ENCODE results near the gene PLCB1.

PLCB1 gene

DNA sequence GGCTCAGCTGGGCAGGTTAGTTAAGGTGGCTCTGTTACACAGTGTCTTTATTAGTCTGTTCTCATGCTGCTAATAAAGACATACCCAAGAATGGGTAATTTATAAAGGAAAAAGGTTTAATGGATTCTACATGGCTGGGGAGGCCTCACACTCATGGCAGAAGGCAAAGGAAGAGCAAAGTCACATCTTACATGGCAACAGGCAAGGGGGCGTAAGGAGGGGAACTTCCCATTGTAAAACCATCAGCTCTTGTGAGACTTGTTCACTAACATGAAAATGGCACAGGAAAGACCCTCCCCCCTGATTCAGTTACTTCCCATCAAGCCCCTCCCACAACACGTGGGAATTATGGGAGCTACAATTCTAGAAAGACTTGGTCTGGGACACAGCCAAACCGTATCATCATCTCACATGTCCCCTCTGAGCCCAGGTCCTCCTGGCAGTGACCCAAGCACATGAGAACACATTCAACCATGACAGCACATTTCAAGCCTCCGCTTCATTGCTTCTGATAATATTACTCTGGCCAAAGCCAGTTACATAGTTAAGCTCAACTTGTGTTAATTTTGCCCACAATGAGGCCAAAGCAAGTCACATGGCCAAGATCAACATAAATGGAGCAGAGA lies 383.9 kb downstream of the PLCB1 start:
- DNase-seq: no peak

DNA sequence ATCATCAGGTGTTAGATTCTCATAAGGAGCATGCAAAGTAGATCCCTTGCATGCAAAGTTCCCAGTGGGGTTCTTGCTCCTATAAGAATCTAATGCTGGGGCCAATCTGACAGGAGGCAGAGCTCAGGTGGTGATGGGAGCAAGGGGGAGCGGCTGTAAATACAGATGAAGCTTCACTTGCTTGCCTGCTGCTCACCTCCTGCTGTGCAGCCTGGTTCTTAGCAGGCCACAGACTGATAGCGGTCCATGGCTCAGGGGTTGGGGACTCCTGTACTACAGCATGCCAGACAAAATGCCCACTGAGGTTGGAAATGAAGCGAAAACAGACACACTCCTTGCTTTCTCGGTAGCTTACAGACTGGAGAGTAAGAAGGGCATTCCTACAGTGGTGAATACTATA lies 386.8 kb downstream of the PLCB1 start:
- DNase-seq: no peak

DNA sequence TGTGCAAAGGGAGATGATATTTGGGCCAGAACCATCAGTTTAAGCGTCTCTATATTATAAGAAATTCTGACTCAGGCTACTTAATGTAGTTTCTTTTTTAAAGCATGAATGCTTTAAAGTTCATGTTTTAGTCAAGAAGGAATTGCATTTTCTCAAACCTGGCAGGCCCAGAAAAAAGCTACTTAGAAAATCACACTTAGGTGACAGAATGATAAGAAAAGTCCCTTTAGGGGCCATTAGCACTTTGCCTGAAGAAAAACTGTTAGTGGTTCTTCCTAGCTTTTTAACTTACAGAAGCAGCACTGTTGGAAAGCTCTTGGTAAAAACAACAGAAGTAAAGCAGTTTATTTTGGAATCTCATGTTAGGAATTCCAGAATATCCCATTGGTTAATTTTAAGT lies 387.8 kb downstream of the PLCB1 start:
- DNase-seq: no peak

DNA sequence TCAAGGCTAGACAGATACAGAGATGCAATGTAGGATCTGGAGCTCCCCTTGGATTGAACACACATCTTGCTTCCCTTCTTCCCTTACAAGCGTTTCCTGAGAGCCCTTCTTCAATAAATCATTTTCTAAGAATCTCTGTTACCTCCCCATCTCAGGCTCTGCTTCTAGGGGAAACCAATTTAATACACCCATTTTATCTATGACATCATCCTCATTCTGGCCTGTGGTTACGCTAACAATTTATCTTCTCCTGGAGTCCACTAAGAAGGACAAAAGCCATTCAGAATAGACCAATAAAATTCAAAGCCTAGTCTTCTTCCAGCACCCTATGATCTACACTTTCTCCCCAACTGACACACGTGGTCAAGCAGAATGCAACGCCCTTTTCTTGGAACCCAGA lies 390.1 kb downstream of the PLCB1 start:
- no peak for DNase-seq

DNA sequence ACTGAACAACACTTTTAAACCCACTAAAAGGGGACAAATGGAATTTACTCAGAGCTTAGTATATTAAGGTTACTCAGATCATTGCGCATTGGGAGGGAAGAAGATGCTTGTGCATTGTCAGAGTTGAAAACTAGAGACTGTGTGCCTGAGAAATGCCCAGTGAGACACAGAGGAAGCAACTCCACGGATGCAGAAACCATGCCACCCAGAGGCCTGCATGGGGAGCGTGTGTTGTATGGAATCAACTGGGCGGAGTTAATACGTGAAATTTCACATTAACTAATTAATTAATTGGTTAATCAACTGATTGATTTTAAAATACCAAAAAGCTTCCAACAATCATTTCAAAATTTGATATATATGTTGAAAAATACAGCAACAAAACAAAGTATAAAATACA lies 391.6 kb downstream of the PLCB1 start:
- DNase-seq: no peak

DNA sequence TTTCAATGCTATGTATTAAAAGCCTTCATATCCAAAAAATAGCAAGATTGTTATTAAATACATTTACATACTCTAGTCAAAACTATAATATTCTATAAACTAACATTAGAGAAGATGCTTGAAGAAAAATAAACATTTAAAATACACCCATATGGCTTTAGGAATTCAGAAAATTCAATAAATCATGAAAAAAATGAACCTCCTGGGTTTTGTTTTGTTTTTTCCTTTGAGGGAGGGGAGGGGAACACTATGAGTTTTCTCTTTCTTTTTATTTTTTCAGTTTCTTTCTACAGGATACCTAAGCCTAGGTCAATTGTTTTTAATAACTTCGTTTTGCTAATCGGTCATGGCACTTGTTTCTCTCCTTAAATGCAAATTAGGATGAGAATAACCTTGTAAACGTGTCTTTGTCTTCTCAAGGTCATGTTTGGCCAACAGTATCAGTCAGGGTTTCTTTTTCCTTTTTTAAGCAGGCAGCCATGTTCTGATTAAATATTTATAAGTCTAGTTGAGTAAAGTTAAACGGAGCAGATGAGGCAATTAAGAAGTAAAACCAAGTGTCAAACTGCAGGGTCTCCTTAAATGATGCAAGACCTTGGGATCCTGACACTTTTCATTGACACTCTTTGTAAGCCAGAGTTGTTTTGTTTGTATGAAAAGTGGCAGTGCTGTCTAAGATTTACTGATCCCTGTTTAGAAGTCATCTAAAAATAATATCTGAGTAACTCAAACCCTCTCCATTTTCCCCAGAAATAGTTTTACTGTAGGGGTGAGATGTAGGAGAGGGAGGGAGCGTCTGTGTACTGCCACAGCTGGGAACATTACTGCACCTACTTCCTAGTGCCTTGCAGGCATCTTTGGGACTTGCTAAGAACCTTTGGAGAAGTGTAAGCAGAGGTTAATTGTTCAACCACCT lies 392.3 kb downstream of the PLCB1 start:
- DNase-seq: no peak

DNA sequence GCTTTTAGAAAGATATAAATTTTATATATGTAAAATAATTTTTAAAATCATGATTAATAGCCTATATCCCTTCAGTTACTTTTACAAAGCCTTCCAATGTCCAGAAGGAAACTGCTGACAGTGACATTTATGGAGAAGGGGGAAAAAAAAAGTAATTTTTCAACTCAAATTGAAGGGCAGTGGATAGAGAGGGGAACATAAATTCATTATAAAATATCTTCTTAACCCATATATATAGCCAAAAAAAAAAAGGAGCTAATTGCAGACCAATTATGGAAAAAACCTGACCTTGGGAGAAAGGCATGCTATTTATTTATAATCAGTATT lies 392.9 kb downstream of the PLCB1 start:
- DNase-seq: no peak

DNA sequence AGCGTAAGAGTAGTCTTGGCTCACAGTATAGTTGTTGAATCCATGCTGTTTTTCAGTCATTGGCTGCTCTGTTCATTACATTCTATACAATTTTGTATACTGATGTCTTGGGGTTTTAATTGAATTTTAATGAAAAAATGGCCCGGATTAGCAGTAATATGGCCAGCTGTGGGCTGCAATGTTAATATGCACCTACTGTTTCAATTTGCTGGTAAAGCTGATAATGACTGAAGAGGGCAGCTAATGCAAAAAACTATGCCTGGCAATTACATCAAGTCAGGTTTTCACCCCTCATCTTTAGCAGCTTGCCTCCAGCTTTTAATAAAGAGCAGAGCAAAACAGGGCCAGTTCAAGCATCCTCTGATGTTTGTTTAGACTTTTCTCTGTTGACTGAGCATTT lies 394.5 kb downstream of the PLCB1 start:
- DNase-seq: no peak

DNA sequence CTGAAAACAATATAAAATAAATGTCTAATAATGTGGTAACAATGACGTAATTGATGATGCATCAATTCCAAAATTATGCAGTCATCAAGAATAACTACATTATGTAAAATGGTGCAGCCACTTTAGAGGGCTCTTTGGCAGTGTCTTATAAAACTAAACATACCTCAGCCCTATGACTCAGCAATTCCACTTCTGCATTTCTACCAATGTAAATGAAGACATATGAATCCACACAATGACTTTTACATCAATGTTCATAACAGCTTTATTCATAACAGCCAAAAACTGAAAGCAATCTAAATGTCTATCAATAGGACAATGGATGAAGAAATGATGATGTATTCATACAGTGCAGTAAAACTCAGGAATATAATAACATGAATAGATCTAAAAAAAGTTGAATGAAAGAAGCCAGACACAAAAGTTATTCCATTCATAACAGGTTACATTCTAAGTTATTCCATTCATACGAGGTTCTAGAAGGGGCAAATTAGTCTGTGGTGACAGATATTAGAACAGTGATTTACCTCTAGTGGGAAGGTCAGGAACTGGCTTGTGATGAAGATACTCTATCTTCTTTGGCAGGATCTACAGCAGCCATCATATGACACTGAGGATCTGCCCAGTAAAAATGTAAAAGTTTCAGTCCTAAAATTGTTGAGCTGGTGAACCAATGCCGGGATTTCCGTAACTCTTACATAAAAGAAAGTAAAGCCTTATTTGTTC lies 396.1 kb downstream of the PLCB1 start:
- DNase-seq: no peak

DNA sequence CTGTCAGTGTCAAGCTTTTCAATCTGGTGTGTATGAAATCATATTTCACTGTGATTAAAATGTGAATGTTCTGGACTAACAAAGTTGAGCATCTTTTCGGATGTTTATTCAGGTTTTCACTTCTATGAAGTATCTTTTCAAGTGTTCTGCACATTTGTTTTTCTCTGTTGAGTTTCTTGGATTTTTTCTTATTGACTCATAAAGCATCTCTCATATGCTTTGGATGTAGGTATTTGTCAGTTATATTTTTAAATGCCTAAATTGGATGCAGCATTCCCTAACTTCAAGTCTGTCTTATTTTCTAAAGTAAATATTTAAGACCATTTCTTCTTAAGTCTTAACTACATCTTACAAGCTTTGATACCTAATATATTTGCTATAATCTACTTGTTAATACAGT lies 398.0 kb downstream of the PLCB1 start:
- no peak for DNase-seq

DNA sequence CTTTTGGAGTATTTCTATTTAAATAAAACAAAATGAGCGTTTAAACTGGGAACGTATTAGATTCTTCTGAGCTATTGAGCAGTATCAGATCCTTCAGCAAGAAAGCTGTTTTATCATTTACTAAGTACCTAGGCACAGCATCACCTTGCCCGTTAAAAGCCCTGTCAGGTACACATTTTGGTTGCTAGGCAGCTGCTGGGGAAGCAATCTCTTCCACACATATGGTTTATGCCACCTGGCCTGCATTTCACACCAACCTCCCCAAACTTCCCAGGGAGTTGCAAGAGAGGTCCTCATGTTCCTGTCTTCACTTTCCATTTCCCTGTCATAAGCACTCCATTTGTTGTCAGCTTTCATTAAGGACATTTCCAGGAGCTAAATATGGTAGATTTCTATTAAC lies 400.1 kb downstream of the PLCB1 start:
- no peak for DNase-seq

DNA sequence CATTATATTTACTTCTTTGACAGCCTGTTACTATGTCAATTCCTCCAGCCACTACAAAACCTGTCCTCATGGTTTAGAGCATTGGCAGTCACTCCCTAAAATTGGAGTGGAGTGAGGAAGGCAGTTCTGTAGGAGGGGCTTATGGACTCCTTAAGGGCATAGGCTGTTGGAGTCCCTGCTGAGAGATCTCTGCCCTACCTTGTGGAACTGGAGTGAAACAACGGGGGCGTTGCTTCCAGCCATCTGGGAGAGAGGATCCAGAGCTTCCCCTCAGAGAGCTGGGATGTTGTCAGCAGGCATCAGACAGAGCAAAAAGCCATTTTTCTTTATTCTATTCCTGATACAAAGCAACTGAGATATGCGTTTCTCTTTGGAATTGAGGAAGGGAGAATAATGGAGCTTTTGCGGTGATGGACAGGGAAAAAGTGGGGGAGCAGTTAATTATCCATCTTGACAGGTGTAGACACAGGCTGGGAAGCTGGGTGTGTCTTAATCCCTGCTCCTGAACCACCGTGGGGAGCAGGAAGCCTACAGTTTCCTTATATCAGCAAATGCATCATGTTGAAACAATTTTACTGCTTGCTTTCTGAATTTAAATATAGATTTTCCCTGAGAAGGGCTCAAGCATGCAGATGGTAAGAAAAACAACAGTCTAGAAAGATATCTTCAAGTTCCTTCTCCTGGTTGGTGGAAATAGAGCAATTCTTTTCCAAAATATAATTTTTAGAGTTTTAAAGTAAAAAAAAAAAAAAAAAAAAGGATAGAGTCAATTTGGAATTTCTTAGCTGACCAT lies 402.5 kb downstream of the PLCB1 start:
- DNase-seq: no peak

DNA sequence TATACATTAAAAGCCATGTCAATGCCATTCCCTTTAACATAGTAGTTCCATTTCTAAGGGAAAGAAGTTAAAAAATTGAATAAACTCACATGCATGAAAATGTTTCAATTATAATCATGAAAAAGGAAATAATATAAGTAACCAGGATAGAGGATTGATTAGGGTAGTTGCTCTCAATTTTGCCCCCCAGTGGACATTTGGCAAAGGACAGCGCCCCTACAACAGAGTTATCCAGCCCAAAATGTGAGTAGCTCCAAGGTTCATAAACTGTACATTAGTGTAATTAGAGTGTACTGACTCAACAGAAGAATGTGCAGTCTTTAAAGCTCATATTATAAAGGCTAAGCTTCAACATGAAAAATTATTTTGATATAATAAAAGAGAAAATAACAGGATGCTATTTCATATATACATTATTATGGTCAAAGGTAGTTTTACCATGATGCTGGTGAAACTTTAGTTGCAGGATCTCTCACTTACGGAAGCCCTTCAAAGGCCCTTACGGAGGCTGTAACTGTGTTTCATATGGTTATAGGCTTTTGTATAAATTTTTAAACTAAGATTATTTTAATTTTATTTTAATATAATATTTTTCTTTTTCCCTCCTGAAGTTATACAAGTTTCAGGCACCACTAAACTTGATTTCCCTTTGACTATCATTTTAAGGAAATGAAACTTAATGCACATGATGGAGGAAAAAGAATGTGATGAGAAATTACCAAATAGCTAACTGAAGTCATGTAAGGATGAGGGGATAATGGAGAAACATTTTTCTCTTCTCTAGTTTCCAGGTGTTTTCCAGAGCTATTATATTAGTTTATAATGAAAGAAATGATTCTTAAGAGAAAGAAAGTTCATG lies 403.6 kb downstream of the PLCB1 start:
- no peak for DNase-seq

DNA sequence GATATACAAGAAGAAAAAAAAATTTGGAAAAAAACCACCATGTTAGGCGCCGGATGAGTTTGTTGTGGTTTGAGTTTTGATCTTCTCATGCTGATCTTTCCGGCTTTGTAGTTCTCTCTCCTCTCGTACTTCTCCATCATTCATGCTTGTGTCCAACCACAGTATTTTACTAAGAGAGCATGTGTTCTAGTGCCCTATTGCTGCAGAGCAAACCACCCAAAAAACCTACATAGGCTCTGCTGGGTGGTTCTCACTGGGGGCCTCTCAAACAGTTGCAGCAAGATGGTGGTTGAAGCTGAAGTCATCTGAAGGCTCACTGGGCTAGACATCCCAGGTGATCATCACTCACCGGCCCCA lies 404.2 kb downstream of the PLCB1 start:
- no peak for DNase-seq

DNA sequence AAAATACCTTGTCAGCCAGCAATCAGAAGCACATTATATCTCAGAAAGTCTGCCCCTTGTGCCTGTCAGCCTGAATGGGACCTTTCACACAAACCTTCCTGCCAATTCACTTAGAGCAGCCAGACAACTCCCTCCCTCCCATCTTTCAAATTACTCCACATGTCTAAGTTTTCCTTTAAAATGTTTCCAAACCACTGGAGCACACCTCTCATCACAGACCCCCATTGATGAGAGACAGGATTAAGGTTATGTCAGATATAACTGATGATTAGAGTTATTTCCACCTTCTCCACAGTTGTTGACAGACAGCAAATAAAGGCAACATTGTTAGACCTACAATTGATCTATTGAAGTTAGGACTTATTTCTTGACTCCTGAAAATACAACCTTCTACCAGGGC lies 408.4 kb downstream of the PLCB1 start:
- no peak for DNase-seq

DNA sequence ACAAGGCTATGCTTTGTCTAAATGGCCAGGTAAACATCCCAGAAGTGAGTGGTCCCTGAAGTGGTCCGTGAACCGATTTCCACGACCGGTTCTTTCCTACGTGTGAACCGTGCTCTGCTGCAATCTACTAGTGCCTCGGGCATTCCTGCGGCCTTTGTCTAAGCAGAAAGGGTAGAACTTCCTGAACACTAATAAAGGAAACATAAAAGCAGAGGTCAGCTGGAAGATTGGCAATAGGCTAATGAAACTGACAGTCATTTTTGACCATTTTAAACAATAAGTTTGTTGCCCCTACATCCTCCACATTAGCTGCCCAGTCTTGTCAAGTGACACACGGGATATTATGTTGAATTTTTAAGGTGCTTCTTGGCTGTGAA lies 410.0 kb downstream of the PLCB1 start:
- no peak for DNase-seq

DNA sequence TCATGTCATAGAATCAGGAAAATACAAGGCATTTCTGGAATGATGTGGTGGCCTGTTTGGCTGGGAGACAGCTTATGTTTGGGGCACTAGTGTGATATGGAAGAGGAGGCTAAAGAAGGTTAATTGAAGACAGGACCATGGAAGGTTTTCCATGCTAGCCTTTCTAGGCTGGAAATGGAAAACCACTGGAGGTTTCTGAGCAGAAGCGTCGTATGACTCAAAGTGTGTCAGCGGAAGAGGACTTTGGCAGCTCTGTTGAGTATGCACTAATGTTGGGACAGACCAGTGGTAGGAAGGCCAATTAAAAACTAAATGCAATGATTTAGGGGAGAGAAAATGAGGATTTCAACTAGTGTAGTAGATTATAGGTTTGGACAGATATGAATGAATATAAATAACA lies 413.1 kb downstream of the PLCB1 start:
- no peak for DNase-seq

DNA sequence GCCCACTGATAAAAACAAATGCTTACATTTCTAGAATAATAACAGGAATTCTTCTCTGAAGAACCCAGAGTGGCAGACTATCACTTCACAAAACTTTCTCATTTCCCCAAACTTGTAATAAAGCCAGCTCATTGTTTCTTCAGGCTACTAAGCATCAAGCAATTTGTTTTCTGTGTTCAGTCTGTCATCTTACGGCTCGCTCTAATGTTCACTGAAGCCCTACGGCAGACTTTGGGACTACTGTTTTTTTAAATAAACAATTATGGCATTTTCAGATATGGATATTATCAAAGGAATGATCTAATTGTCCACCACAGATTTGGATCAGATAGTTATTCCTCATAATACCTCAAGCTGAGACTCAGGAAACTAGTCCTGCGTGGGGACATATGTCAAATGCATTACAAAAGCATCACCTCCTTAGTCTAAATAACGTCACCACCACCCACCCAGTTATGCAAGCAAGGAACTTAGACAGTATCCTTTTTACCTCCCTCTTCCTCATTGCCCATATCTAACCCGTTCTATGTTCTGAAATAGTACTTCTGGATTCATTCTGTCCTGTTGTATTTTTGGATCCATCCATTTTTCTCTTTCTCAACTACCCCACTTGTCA lies 415.1 kb downstream of the PLCB1 start:
- DNase-seq: no peak

DNA sequence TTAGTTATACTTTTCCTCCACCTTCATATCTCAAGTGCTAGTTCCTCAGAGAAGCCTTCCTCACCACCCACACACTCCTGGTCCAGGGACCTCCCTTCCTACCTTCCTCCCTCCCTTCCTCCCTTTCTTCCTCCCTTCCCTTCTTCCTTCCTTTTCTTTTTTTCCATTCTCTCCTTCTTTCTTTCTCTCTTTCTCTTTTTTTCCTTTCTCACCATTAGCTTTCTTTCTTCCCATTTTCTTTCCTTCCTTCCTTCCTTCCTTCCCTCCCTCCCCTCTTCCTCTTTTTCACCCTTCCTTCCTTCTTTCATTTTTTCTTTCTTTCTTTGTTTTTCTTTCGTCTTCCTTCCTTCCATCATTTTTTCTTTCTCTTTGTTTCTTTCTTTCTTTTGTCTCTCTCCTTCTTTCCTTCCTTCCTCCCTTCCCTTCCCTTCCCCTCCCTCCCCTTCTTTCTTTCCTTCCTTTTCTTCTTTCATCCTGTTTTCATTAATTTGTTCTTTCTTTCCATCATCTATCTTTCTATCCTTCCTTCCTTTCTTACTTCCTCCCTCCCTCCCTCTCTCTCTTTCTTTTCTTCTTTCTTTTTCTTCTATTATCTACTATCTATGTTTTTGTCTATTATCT lies 416.0 kb downstream of the PLCB1 start:
- no peak for DNase-seq

DNA sequence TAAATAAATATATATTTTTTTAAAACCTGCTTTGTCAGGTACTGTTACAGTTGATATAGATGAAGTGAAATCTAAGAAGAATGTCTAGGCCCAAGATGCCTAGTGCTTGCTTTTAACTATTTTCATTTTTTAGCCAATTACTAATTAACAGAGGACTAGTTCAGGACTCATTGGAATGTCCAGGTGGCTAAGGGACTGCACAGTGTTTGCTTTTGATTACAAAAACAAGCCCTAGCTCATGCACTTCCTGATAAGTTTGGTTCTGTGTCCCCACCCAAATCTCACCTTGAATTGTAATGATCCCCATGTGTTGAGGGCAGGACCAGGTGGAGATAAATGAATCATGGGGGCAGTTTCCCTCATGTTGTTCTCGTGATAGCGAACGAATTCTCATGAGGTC lies 417.1 kb downstream of the PLCB1 start:
- DNase-seq: no peak

DNA sequence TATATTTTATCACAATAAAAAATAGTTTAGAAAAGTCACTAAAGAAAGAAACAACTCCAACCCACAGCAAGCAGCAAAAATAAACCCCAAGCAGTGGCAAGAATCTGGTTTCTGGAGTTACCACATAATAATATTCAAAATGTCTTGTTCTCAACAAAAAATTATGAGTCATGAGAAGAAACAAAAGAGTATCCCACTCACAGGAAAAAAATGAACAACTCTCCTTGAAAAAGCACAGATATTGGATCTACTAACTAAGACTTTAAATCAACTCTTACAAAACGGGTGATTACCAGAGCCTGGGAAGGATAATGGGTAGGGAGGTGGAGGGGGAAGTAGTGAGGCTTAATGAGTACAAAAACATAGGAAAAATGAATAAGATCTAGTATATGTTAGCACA lies 425.6 kb downstream of the PLCB1 start:
- no peak for DNase-seq

DNA sequence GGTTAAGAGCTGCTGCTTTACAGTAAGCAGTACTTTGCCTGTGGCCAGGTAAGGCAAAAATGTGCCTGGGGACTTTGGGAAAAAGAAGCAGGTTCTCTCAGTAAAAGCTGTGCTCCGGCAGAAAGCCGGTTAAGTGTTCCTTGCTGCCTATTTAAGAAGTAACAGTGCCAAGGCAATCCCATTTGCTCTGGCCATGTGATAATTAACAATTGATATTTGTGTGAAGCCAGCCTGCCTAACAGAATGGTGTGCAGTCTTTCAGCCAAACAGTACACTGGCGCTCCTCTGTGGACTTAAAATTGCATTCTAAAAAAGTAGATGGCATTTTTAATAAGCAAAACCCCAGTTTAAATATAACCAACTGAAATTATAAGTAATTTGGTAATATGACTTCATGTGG lies 430.3 kb downstream of the PLCB1 start:
- peak; percentile 41 for DNase-seq
